ENCODE data around the gene BTNL9. TPM values are rescaled to one million over a fixed set of nuclear protein-coding genes. Genes with fewer than 3 reads are reported as not detected.

The BTNL9 gene
- total RNA-seq, 1 donor from 2014 or later, result not detected

- DNase-seq (ENCODE audit: low read depth), result no peak
- Histone ChIP-seq H3K4me3 (ENCODE audit: low read depth, low read length) (no peak overlapping the region), H3K27me3 (ENCODE audit: control insufficient read depth, insufficient read depth, low read length) (peaks cover 43% of the 10 kb centered on the region), H3K36me3 (ENCODE audit: control insufficient read depth, insufficient read depth, low read length) (no peaks in the 10 kb centered on the region)
- no peak for TF ChIP-seq CTCF (IDR thresholded peaks at IDR 0.05; ENCODE audit: insufficient read depth, low read length, poor library complexity, severe bottlenecking)
These were observed 20.9 kb downstream of the BTNL9 start for GRCh38 chr5:181060924-181061323.

GRCh38 chr5:181061645-181062044 is 21.6 kb downstream of the BTNL9 start:
- peaks cover 40% of the 10 kb centered on the region for H3K27me3 ChIP-seq (ENCODE audit: control insufficient read depth, insufficient read depth, low read length)

GRCh38 chr5:181062631-181063030 is 22.6 kb downstream of the BTNL9 start:
- Histone ChIP-seq H3K36me3 (ENCODE audit: control insufficient read depth, insufficient read depth, low read length) (no peaks in the 10 kb centered on the region), H3K27me3 (ENCODE audit: control insufficient read depth, insufficient read depth, low read length) (peaks cover 39% of the 10 kb centered on the region), H3K4me3 (ENCODE audit: low read depth, low read length) (no peak overlapping the region)
- no peak for TF ChIP-seq CTCF (IDR thresholded peaks at IDR 0.05; ENCODE audit: insufficient read depth, low read length, poor library complexity, severe bottlenecking)
- DNase-seq (ENCODE audit: low read depth), result no peak

More at GRCh38 chr5:181061645-181062044, 21.6 kb downstream of the BTNL9 start:
- Histone ChIP-seq H3K4me3 (ENCODE audit: low read depth, low read length) (no peak overlapping the region), H3K36me3 (ENCODE audit: control insufficient read depth, insufficient read depth, low read length) (no peaks in the 10 kb centered on the region)
- no peak for TF ChIP-seq CTCF (IDR thresholded peaks at IDR 0.05; ENCODE audit: insufficient read depth, low read length, poor library complexity, severe bottlenecking)
- no peak for DNase-seq (ENCODE audit: low read depth)

- no peaks in the 10 kb centered on the region for H3K36me3 ChIP-seq (ENCODE audit: control insufficient read depth, insufficient read depth, low read length)
- peaks cover 30% of the 10 kb centered on the region for H3K27me3 ChIP-seq (ENCODE audit: control insufficient read depth, insufficient read depth, low read length)
- no peak for TF ChIP-seq CTCF (IDR thresholded peaks at IDR 0.05; ENCODE audit: insufficient read depth, low read length, poor library complexity, severe bottlenecking)
- no peak overlapping the region for H3K4me3 ChIP-seq (ENCODE audit: low read depth, low read length)
- no peak for DNase-seq (ENCODE audit: low read depth)
These were observed 23.4 kb downstream of the BTNL9 start for GRCh38 chr5:181063514-181063913.

- Histone ChIP-seq H3K4me3 (ENCODE audit: low read depth, low read length) (no peak overlapping the region), H3K27me3 (ENCODE audit: control insufficient read depth, insufficient read depth, low read length) (peaks cover 18% of the 10 kb centered on the region), H3K36me3 (ENCODE audit: control insufficient read depth, insufficient read depth, low read length) (no peaks in the 10 kb centered on the region)
- DNase-seq (ENCODE audit: low read depth), result no peak
- TF ChIP-seq CTCF (IDR thresholded peaks at IDR 0.05; ENCODE audit: insufficient read depth, low read length, poor library complexity, severe bottlenecking), result no peak
These were observed 24.9 kb downstream of the BTNL9 start for GRCh38 chr5:181064987-181065386.

- no peak for TF ChIP-seq CTCF (IDR thresholded peaks at IDR 0.05; ENCODE audit: insufficient read depth, low read length, poor library complexity, severe bottlenecking)
- H3K4me3 ChIP-seq (ENCODE audit: low read depth, low read length), result no peak overlapping the region
- no peaks in the 10 kb centered on the region for H3K36me3 ChIP-seq (ENCODE audit: control insufficient read depth, insufficient read depth, low read length)
- DNase-seq (ENCODE audit: low read depth), result no peak
- H3K27me3 ChIP-seq (ENCODE audit: control insufficient read depth, insufficient read depth, low read length), result peaks cover 14% of the 10 kb centered on the region
These were observed 29.9 kb downstream of the BTNL9 start for GRCh38 chr5:181069767-181070491.
